Endodermal cell (in vitro differentiated cells): ENCODE results near the gene OTOA. TPM values are rescaled to one million over a fixed set of nuclear protein-coding genes. Genes with fewer than 3 reads are reported as not detected.
"Not testable (repeated sequence)": the region's sequence is repeated elsewhere in the genome, so short reads cannot be mapped to it uniquely, and the experiment has no call there.

Experiments used
- DNase-seq: peaks from one replicate; pipeline ENCODE4 v3.0.0-alpha.2; 2017
- H3K27ac ChIP-seq: 2 replicates; pipeline ENCODE4 v1.5.1; 2013; ENCODE audit warnings: mild to moderate bottlenecking, low read depth, low read length, moderate library complexity
- H3K27me3 ChIP-seq: 2 replicates; pipeline ENCODE4 v1.6.1; 2013; ENCODE audit warnings: mild to moderate bottlenecking, low read length, moderate library complexity; ENCODE audit not compliant: insufficient read depth, control insufficient read depth, poor library complexity, severe bottlenecking
- H3K36me3 ChIP-seq: 2 replicates; pipeline ENCODE4 v1.7.0; 2013; ENCODE audit warnings: mild to moderate bottlenecking, low read length, moderate library complexity; ENCODE audit not compliant: control insufficient read depth, insufficient read depth
- H3K4me1 ChIP-seq: one replicate; pipeline ENCODE4 v1.7.0; 2013; ENCODE audit warnings: low read length; ENCODE audit not compliant: control insufficient read depth, insufficient read depth
- H3K4me3 ChIP-seq: 2 replicates; pipeline ENCODE4 v1.5.1; 2013; ENCODE audit warnings: mild to moderate bottlenecking, low read length, moderate library complexity
- H3K9ac ChIP-seq: 2 replicates; pipeline ENCODE4 v1.6.1; 2013; ENCODE audit warnings: mild to moderate bottlenecking, low read length, moderate library complexity; ENCODE audit not compliant: poor library complexity, severe bottlenecking; ENCODE audit errors: extremely low read depth
- H3K9me3 ChIP-seq: 2 replicates; pipeline ENCODE4 v1.6.1; 2013; ENCODE audit warnings: mild to moderate bottlenecking, low read length, moderate library complexity; ENCODE audit not compliant: control insufficient read depth
- H3K27ac Mint-ChIP-seq: 2 replicates; pipeline ENCODE4 v1.8.0; 2020; ENCODE audit warnings: mixed read lengths
- H3K27me3 Mint-ChIP-seq: 2 replicates; pipeline ENCODE4 v1.8.0; 2021; ENCODE audit warnings: mild to moderate bottlenecking, mixed read lengths; ENCODE audit not compliant: insufficient read depth
- H3K36me3 Mint-ChIP-seq: 2 replicates; pipeline ENCODE4 v1.8.0; 2020; ENCODE audit warnings: low read depth, mixed read lengths
- H3K4me1 Mint-ChIP-seq: 2 replicates; pipeline ENCODE4 v1.8.0; 2020; ENCODE audit warnings: mixed read lengths
- H3K4me3 Mint-ChIP-seq: 2 replicates; pipeline ENCODE4 v1.8.0; 2020; ENCODE audit warnings: mild to moderate bottlenecking, moderate library complexity, mixed read lengths
- H3K9me3 Mint-ChIP-seq: 2 replicates; pipeline ENCODE4 v1.8.0; 2020; ENCODE audit warnings: mild to moderate bottlenecking, mixed read lengths
- CTCF ChIP-seq: fragments of 200-600 bp; sonication (generic); conservative IDR thresholded peaks from 2 replicates; pipeline ENCODE4 v1.5.0; 2021; ENCODE audit warnings: antibody characterized with exemption, mild to moderate bottlenecking
- WGBS, 2 experiments: methylation state at CpG; one replicate each; pipeline versions ENCODE4 v1.1.5 to v1.1.7; 2013; ENCODE audit warnings: missing lambda C conversion rate in 2 of 2, mixed read lengths in 1 of 2; ENCODE audit not compliant: insufficient coverage in 1 of 2, insufficient read length in 1 of 2; 5-methylcytosine and 5-hydroxymethylcytosine counted together
- total RNA-seq, 2 donors: library from RNA; stranded (reverse); fragmentation: NEBNext Ultra II Directional in 1 of 2; extraction: Animal tissue kit (Norgen Biotek cat#: 25700) in 1 of 2; gene quantifications; 2 replicates in 1 of 2; 3 replicates in 1 of 2; pipeline ENCODE4 v1.2.1, GENCODE V29; 2021

Gene OTOA
- total RNA-seq, 2 donors from 2014 or later, result 0.07 to 0.09 TPM

DNA sequence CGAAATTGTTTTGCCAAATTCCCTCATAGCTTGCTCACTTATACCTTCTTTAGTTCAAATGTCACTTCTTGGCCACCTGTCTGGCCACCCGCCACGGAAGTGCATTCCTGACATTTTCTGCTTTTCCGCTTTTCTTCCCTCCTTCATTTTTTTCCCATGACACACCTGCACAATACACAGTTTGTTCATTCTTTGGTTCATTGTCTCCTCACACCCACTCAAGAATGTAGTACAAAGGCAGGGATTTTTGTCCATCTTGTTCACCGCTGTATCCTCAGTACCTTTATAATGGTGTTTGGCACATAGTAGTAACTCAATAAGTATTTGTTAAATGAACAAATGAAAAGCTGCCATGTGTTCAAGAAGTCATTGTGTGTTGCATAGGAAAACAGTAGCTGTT is 116.8 kb downstream of the OTOA start:
- WGBS, 2 experiments, result no CpG with 5 or more reads among the region's 5 CpGs
- not testable (repeated sequence) for H3K4me3 ChIP-seq, H3K9ac ChIP-seq, H3K36me3 ChIP-seq, H3K4me1 Mint-ChIP-seq, H3K9me3 ChIP-seq, H3K27me3 ChIP-seq, H3K27me3 Mint-ChIP-seq, H3K9me3 Mint-ChIP-seq, H3K36me3 Mint-ChIP-seq, H3K27ac Mint-ChIP-seq, H3K4me1 ChIP-seq, H3K27ac ChIP-seq, DNase-seq, H3K4me3 Mint-ChIP-seq

GRCh38 chr16:21790506-21790905 is 126.7 kb downstream of the OTOA start:
- not testable (repeated sequence) for H3K4me3 ChIP-seq, H3K4me1 Mint-ChIP-seq, DNase-seq, H3K36me3 ChIP-seq, H3K9me3 ChIP-seq, H3K9ac ChIP-seq, H3K27me3 ChIP-seq, H3K4me3 Mint-ChIP-seq, H3K27ac Mint-ChIP-seq, H3K36me3 Mint-ChIP-seq, H3K27ac ChIP-seq, H3K9me3 Mint-ChIP-seq, H3K4me1 ChIP-seq, H3K27me3 Mint-ChIP-seq
- 75% methylated on average over 1 of the region's 1 CpG; no CpG with 5 or more reads in 1 of the 2 experiments for WGBS, 2 experiments

GRCh38 chr16:21793310-21793709 is 129.5 kb downstream of the OTOA start:
- not testable (repeated sequence) for H3K27ac ChIP-seq, H3K36me3 ChIP-seq, H3K4me1 ChIP-seq, H3K9me3 ChIP-seq, H3K4me1 Mint-ChIP-seq, H3K27me3 Mint-ChIP-seq, H3K27ac Mint-ChIP-seq, H3K36me3 Mint-ChIP-seq, H3K4me3 ChIP-seq, H3K9ac ChIP-seq, DNase-seq, H3K4me3 Mint-ChIP-seq, H3K9me3 Mint-ChIP-seq, H3K27me3 ChIP-seq
- WGBS, 2 experiments, result 89% methylated on average over 1 of the region's 3 CpGs; no CpG with 5 or more reads in 1 of the 2 experiments

DNA sequence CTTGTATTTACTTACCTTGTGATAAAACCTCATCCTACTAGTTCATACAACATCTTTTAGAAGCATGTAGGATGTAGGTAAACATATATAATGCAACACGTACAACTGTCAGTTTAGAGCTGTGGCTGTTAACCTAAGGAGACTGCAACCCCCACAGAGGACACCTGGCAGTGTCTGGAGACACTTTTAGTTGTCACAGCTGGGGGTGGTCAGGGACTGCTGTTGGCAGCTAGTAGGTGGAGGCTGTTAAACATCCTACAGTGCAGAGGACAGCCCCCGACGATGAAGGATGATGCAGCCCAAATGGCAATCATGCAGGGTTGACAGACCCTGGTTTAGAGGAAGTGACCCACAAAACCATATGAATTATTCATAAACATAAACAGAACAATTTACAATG is 134.8 kb downstream of the OTOA start:
- H3K27ac Mint-ChIP-seq, H3K4me1 Mint-ChIP-seq, H3K4me3 Mint-ChIP-seq, H3K27me3 Mint-ChIP-seq, DNase-seq, H3K9ac ChIP-seq, H3K9me3 Mint-ChIP-seq, H3K9me3 ChIP-seq, H3K4me1 ChIP-seq, H3K27ac ChIP-seq, H3K36me3 ChIP-seq, H3K27me3 ChIP-seq, H3K36me3 Mint-ChIP-seq, H3K4me3 ChIP-seq: not testable (repeated sequence)
- WGBS, 2 experiments, result no CpG with 5 or more reads among the region's 3 CpGs

- not testable (repeated sequence) for H3K9me3 Mint-ChIP-seq, H3K27ac ChIP-seq, H3K9ac ChIP-seq, H3K4me1 Mint-ChIP-seq, H3K4me3 ChIP-seq, H3K4me1 ChIP-seq, H3K27ac Mint-ChIP-seq, H3K36me3 ChIP-seq, H3K27me3 Mint-ChIP-seq, H3K4me3 Mint-ChIP-seq, H3K9me3 ChIP-seq, H3K27me3 ChIP-seq
- peak; percentile 75 for TF ChIP-seq CTCF
- WGBS, 2 experiments, result 54% methylated on average over 8 of the region's 13 CpGs; no CpG with 5 or more reads in 1 of the 2 experiments
- DNase-seq, result peak; percentile 72
- peaks cover 11% of the 10 kb centered on the region for H3K36me3 Mint-ChIP-seq
These were observed 138.0 kb downstream of the OTOA start for GRCh38 chr16:21801538-21802374.

GRCh38 chr16:21802375-21802663 is 138.6 kb downstream of the OTOA start:
- not testable (repeated sequence) for H3K27ac ChIP-seq, H3K4me3 Mint-ChIP-seq, H3K4me3 ChIP-seq, H3K4me1 Mint-ChIP-seq, H3K36me3 ChIP-seq, H3K27me3 Mint-ChIP-seq, H3K27ac Mint-ChIP-seq, DNase-seq, H3K9me3 ChIP-seq, H3K9ac ChIP-seq, H3K27me3 ChIP-seq, H3K9me3 Mint-ChIP-seq, H3K4me1 ChIP-seq
- 100% methylated on average over 1 of the region's 2 CpGs; no CpG with 5 or more reads in 1 of the 2 experiments for WGBS, 2 experiments
- H3K36me3 Mint-ChIP-seq, result peaks cover 11% of the 10 kb centered on the region
